Measurements from ENCODE around the gene SLC28A1. TPM values are rescaled to one million over a fixed set of nuclear protein-coding genes. Genes with fewer than 3 reads are reported as not detected.

The SLC28A1 gene
- total RNA-seq, 1 donor from 2014 or later, result 64.6 TPM

DNA sequence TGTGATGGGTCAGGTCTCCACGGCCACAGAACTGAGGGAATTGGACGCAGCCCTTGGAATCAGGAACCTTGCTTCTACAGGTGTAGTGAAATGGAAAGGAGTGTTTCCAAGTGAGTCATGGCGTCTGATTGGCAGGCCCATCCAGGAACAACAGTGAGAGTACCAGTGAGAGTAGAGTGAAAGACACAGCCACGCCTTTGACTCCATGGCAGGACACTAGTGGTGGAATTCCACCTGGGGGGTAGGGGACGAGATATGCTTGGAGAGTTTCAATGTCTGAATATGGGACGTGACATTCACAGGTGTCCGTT is 3.0 kb upstream of the SLC28A1 start:
- ATAC-seq (no peak), DNase-seq (ENCODE audit: low spot score) (no peak)

DNA sequence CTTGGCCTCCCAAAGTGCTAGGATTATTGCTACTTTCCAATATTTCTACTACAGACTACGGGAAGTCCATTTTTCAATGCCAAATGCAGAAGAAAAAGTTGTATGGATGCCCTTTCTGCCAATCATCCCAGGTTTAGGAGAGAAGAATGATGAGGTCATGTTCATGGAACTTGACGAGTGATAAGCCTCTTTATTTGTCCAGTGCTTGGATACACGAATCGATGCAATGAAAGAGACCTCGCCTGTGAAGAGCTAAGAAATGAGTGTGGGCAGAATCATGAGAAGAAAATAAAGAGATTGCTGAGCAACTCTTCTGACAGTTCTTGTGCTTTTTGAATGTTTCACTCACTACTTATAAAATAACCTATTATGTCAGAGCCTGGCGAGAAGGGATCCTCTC is 996 bp upstream of the SLC28A1 start:
- DNase-seq (ENCODE audit: low spot score), result no peak
- ATAC-seq, result peak; percentile 10

DNA sequence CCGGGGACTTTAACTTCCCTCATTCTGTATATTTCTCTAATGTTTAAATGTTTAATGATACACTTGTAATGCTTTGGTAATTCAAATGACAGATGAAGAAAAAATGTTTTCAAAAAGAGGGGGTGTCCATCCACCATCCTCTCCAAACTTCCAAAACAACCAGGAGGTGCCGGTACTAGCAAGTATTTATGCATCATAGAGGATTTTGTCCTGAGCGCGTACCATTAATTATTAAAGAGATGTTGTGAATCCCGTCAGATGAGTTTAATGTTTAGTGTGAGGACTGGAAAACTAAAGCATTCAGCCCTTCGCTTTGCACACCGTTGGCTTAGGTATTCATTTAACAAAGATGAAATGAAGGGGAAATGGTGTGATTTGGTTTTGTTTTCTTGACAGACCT is 1.3 kb downstream of the SLC28A1 start:
- ATAC-seq (peak; percentile 3), DNase-seq (ENCODE audit: low spot score) (no peak)

DNA sequence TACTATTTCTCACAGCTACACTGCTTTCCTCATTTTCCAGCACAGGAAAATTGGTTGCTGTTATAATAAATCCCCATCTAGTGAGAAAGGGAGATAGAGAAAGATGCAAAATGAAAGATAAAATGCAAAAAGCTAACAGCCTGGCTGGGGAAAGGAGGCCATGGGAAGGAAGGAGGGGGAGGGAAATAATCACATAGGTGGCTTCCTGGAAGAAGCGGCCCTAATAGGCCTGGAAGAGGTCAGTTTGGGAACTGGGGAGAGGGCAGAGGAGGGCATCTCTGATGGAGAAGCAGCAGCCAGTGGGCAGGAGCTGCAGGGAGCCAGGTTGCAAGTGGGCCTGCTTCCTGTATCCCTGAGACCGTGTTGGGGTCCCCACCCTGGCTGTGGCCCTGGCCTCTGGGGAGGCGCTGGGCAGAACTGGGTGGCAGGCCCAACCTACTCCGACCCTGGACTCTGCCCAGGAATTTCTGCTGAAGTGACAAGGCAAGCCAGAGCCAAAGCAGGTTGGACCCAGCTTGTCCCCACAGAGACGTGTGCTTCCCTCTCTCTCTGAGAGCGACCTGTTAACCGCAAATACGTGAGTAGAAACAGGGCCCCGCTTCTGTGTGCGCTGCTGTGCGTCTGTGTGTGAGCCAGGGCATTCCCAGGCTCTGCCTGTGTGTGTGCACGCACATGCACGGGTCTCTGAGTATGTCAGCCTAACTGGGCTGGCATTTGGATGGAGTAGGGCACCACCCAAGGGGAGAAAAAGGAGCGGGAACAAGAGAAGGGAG is 1.9 kb downstream of the SLC28A1 start:
- DNase-seq (ENCODE audit: low spot score) (peak; percentile 93), ATAC-seq (peak; percentile 75)

DNA sequence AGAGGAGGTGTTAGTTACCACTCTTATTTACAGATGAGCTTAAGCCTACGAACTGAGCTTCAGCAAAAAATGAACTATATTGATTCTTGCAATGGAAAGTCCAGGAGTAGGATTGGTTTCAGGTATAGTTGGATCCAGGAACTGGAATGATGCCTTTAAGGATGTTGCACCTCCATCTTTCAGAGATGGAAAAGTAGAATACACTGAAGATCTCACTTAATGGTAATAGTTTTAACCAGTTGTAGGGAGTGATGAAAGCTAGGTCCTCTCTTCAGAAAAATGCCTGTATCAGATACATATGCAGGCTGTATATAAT is 2.5 kb downstream of the SLC28A1 start:
- ATAC-seq, result no peak
- DNase-seq (ENCODE audit: low spot score), result no peak

DNA sequence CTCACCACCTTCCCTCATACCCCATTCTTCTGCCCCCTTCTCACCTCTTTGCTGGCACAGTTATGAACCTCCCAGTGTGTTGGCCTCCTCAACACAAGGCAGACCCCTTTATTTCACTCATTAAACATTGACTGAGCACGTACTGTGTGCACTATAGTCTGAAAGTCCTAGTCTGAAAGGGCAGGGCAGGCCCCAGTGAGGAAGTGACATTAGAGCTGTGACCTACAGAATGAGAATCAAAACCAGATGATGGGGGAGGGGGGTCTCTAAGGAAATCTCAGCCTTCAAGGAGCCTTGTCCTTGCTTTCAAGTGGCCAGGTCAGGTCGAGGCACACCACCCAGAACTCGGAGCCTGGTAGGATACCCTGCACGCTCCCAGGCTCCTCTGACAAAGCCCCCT is 3.5 kb downstream of the SLC28A1 start:
- no peak for DNase-seq (ENCODE audit: low spot score)

DNA sequence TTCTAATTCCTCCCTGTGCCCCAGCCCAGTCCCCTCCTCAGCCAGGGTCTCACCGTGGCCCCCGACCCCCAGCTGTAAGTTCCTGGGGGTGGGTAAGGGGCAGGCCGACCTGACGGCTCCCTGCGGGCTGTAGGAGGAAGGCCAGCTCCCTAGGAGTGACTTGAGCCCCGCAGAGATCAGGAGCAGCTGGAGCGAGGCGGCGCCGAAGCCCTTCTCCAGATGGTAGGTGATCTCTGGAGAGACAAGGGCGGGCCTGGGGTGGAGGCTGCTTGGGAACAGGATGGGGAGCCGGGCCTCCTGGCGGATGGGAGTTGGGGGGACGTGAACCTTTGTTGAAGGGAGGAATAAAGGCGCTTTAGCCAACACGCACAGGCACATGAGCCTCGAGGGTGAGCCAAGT is 4.2 kb downstream of the SLC28A1 start:
- DNase-seq (ENCODE audit: low spot score) (no peak), ATAC-seq (no peak)

More for the DNA sequence above, 3.5 kb downstream of the SLC28A1 start:
- no peak for ATAC-seq

DNA sequence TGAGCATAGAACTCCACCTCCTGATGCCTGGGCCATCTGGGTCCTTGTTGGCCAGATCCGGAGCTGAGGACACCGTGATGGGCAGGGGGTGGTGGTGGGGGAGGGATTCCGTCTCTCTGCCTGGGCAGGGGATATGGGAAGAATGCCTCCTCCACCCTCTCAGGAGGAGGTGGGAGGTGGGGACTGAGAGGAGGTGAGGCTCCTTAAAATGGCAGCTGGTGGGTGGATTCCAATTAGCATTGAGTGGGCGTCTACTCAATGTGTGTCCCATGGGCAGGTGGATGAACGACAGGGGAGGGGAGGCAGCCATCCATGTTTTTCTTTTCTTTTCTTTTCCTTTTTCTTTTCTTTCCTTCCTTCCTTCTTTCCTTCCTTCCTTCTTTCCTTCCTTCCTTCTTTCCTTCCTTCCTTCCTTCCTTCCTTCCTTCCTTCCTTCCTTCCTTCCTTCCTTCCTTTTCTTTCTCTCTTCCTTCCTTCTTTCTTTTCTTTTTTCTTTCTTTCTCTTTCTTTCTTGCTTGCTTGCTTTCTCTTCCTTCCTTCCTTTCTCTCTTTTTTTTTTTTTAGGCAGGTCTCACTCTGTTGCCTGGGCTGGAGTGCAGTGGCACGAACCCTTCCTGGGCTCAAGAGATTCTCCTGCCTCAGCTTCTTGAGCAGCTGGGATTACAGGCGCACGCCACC is 5.0 kb downstream of the SLC28A1 start:
- DNase-seq (ENCODE audit: low spot score) (no peak), ATAC-seq (no peak)

DNA sequence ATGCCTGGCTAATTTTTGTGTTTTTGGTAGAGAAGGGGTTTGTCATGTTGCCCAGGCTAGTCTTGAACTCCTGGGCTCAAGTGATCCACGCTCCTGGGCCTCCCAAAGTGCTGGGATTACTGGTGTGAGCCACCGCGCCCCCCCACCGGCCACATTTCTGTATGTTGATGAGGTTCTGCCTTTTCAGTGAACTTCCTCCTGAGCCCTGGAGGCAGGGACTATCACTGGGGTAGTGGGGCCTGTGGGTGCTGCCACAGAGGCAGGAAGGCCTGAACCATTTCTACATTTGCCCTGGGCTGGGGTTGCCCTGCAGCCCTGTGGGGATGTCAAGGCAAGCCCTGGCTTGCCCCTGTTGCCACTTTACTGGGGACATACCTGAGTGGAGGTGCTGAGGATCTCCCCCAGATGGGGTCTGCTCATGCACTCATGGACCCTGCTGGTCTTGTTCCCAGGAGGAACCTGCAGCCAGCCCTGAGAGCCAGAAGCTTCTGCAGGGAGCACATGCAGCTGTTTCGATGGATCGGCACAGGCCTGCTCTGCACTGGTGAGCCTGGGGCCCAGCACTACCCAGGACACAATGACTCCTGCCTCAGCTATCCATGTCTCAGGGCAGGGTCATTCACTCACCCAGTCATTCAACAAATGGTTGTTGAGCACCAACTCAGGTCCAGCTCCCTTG is 5.7 kb downstream of the SLC28A1 start:
- no peak for ATAC-seq
- no peak for DNase-seq (ENCODE audit: low spot score)

DNA sequence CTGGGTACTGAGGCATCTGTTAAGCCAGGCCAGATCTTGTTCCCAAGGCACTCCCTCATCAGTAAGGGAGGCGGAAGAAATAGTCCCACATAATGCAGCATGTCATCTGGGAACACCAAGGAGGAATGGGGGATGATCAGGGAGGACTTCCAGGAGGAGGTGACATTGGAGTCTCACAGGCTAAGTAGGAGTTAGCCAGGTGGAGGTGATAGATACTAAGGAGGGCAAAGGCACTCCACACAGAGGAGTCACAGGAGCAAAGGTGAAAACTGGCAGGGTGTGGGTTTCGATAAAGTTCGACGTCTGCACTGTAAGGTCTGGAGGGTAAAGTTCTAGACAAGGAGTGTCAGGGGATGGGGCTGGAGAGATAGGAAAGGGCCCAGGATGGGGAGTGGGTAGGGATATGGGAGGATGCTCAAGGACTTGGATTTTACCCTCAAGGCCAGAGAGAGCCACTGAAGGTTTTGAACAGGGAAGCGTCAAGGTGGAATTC is 6.3 kb downstream of the SLC28A1 start:
- no peak for ATAC-seq
- DNase-seq (ENCODE audit: low spot score), result no peak

DNA sequence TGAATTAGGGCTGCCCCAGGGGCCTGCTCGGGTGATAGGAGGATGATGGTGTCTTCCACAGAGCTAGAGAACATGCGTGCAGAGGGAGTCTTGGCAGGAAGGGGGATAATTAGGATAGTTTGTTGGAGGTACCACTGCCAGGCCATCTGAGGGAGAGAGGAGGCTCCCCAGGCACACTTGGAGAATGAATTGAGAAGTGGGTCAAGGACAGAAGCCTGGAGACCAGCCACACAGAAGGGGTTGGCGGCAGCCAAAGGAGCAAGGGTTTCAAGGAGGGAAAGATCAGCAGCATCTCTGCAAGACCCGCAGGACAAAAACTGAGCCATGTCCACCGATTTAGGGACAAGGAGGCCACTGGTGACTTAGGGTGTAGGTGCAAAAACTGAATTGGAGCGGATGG is 6.9 kb downstream of the SLC28A1 start:
- ATAC-seq, result no peak
- DNase-seq (ENCODE audit: low spot score), result no peak

DNA sequence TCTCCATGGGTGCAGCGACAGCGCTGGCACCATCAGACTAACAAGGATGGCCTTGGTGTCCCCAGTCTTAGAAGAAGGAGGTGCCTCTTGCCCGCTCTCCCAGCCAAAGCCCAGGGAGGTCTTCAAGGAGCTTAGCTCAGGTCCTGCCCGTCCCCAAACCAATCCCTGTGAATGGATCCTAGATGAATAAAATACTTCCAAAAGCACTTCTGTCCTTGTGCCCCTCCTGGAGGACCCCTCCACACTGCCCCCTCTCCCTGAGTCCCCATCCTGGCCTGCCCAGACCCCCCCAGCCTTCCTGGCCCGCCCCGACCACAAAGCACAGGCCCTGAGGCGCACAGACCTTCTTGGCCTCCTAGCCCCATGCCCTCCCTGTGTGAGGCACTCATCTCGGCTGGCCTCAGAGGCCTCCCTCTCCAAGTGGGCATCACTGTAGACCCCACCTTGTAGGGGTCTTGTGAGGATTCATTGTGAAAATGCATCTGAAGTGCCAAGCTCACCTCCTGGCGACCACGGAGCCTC is 8.4 kb downstream of the SLC28A1 start:
- no peak for ATAC-seq
- no peak for DNase-seq (ENCODE audit: low spot score)

DNA sequence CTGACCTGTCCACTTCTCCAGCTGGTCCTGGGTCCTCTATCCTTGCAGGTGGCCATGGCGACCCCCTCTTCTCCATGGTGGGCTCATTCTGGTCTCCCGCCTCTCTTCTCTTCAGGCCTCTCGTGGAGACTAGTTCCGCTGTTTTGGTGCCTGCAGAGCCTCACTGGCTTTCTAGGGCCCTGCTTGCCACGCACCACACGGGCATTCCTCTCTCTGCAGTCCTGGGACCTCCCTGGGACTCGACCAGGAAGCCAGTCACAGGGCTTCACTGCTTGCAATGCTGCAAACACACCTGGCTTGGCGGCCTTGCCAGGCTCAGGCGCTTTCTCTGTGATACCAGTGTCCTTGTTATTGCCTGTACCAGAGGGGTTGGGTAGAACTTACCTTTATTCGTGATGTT is 9.1 kb downstream of the SLC28A1 start:
- no peak for ATAC-seq
- no peak for DNase-seq (ENCODE audit: low spot score)

DNA sequence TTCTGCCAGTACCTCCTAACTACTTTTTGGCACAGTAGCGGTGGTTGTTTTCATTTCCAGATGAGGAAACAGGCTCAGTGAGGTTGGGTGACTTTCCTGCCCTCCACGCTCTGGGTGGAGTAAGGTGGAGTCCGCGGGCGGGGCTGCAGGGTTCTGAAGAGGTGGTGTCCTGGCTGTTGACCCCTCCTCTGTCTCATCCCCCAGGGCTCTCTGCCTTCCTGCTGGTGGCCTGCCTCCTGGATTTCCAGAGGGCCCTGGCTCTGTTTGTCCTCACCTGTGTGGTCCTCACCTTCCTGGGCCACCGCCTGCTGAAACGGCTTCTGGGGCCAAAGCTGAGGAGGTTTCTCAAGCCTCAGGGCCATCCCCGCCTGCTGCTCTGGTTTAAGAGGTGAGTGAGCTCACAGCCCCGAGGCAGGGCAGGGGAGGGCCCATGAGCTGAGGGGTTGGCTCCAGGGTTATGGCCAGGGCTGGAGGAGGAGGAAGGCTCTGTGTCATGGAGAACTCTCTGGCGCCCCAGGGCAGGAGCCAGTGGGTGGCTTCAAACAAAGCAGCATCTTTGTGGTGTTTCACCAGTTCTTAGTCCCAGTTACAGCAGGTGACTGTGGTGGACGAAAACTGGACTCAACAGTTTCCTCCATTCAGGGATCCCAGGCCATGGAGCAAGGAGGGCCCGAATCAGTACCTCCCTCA is 10.4 kb downstream of the SLC28A1 start:
- no peak for DNase-seq (ENCODE audit: low spot score)
- peak; percentile 28 for ATAC-seq

DNA sequence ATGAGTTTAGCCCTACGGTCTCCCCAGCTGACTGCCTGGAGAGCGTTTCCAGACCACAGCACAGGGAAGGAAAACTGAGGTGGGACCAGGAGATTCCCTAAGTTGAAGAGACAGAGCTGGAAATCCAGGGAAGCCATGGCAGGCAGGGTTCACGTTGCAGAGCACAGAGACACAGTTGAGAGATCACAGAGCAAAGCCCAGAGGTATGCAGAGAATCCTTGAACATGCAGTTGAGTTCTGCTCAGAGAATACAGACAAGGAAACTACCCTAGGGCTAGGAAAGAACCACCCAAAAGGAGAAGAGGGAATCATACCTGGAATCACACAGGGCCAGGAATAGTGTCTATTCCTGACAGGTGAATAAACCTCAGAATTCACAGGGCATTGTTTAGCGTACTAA is 14.3 kb downstream of the SLC28A1 start:
- DNase-seq (ENCODE audit: low spot score) (no peak), ATAC-seq (no peak)

DNA sequence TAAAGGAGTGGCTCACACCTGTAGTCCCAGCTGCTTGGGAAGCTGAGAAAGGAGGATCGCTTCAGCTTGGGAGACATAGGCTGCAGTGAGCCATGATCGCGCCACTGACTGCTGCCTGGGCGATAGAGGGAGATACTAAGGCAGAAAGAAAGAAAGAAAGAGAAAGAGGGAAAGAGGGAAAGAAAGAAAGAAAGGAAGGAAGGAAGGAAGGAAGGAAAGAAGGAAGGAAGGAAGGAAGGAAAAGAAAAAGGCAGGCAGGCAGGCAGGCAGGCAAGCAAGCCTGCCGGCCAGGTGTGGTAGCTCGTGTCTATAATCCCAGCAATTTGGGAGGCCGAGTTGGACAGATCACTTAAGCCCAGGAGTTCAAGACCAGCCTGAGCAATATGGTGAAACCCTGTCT is 15.3 kb downstream of the SLC28A1 start:
- DNase-seq (ENCODE audit: low spot score), result no peak

DNA sequence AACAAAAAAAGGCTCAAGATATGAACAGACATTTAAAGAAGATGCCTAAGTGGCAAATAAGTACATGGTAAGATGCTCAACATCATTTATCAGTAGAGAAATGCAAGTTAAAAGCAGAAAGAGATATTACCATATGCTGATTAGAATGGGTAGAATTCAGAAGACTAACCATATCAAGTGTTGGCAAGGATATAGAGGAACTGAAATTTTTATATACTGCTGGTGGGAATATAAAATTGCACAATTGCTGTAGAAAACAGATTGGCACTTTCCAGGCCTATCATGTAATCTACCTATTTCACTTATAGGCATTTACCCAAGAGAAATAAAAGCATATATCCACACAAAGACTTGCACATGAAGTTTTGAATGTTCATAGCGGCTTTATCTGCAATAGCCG is 17.1 kb downstream of the SLC28A1 start:
- DNase-seq (ENCODE audit: low spot score) (no peak), ATAC-seq (no peak)

More for the DNA sequence above, 15.3 kb downstream of the SLC28A1 start:
- no peak for ATAC-seq

DNA sequence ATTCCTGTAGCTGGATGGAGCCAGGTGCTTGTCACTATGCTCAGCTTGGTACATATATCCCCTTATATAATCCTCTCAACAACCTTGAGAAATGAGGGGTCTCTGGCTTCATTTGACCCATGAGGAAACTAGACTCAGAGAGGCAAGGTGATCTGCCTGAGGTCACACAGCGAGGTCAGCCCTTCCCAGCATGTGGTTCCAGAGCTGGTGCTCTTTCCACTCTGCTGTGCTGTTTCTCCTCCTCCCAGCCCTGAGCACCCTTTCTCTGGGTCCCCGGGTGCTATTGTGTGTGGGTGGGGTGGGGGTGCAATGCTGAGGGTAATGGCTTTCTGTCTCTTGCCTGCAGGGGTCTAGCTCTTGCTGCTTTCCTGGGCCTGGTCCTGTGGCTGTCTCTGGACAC is 19.3 kb downstream of the SLC28A1 start:
- DNase-seq (ENCODE audit: low spot score) (no peak), ATAC-seq (no peak)

DNA sequence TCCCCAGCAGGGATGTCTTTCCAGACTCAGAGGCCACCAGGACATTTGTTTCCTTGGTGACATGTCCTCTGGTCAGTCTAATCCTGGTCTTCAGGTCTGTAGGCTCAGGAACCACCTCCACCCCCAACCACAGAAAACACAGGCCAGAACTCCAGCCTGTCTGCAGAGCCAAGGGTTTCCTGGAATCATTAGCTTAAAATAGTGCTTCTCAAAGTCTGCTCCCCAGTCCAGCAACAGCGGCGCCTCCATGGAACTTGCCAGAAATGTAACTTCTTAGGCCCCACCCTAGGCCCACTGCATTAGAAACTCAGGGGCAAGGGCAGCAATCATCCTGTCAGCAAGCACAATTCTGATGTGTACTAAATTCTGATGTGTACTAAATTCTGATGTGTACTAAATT is 20.0 kb downstream of the SLC28A1 start:
- DNase-seq (ENCODE audit: low spot score) (no peak), ATAC-seq (no peak)

DNA sequence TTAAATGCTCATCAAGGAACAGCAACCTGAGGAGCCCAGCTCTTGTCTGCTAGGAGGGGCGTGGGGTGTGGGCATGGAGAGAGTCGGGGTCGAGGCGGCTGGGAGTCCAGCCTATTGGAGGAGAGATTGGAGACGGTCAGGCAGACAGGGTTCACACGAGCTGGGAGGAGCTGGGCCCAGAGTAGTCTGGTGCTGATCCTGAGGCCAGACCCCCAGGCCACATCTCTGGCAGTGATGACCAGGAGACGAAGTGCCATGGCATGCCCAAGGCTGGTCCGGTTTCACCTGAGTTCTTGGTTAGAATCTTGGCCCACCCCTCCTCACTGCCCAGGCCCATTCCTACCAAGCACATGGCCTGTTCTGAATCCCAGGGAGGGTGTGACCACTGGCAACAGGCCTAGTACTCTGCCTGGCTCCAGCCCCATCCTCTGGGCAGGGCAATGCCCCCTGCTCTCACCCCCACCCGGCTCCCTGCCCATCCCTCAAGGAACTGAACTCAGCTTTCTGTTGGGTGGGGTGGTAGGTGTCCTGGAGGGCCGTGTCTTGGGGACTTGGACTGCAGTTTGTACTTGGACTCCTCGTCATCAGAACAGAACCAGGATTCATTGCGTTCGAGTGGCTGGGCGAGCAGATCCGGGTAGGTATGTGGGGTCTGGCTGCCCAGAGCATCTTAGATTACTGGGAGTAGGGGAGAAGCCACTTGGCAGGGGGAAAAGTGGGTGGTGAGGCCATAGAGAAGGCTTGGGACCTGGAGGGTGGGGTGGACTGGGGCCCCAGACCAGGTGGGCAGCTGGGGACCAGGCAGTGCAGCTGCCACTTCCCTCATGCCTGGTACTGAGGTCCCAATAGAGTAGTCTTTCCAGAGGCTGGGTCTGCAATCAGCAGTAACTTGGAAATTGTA is 20.8 kb downstream of the SLC28A1 start:
- peak; percentile 27 for ATAC-seq
- DNase-seq (ENCODE audit: low spot score), result no peak
